A673 (cell line): ENCODE data around the gene PIM3. TPM values are rescaled to one million over a fixed set of nuclear protein-coding genes. Genes with fewer than 3 reads are reported as not detected.

Experiments used
- BruUV-seq: library from RNA; stranded (reverse); fragments of 400-500 nt; replicated peaks from 2 replicates; lab custom pipeline; 2021; lab: Mats Ljungman, UMichigan
- CTCF ChIA-PET: fragments of 300-600 bp; sonication (Branson Sonifier 250); formaldehyde crosslinking; loops from one replicate; lab custom pipeline; 2022; ENCODE audit warnings: antibody characterized with exemption; lab: Charles Lee
- POLR2A ChIA-PET: fragments of 300-600 bp; sonication (Branson Sonifier 250); formaldehyde crosslinking; loops from one replicate; lab custom pipeline; 2022; ENCODE audit warnings: antibody characterized with exemption; ENCODE audit not compliant: low non-redundant PET; lab: Charles Lee
- DNase-seq: peaks from one replicate; pipeline ENCODE4 v3.0.0-alpha.2; 2015; ENCODE audit warnings: low spot score
- H3K27ac ChIP-seq: fragments of 200-600 bp; sonication (generic); 2 replicates; pipeline ENCODE4 v1.5.1; 2016; ENCODE audit warnings: mixed run types, low read depth, mild to moderate bottlenecking, mixed read lengths, antibody characterized with exemption, low read length; ENCODE audit not compliant: poor library complexity, severe bottlenecking
- H3K27me3 ChIP-seq: fragments of 200-600 bp; sonication (generic); replicated peaks from 2 replicates; pipeline ENCODE4 v1.6.1; 2017; ENCODE audit warnings: mixed run types, low read depth, mild to moderate bottlenecking, mixed read lengths, antibody characterized with exemption, low read length; ENCODE audit not compliant: insufficient read depth, poor library complexity
- H3K36me3 ChIP-seq: fragments of 200-600 bp; sonication (generic); 2 replicates; pipeline ENCODE4 v1.6.1; 2016; ENCODE audit warnings: mixed run types, mild to moderate bottlenecking, mixed read lengths, antibody characterized with exemption, low read length; ENCODE audit not compliant: insufficient read depth, poor library complexity, severe bottlenecking
- H3K4me1 ChIP-seq: fragments of 200-600 bp; sonication (generic); 2 replicates; pipeline ENCODE4 v1.6.1; 2017; ENCODE audit warnings: mixed run types, mild to moderate bottlenecking, mixed read lengths, antibody characterized with exemption, low read length; ENCODE audit not compliant: insufficient read depth, poor library complexity, severe bottlenecking
- H3K4me3 ChIP-seq: fragments of 200-600 bp; sonication (generic); 2 replicates; pipeline ENCODE4 v1.5.1; 2016; ENCODE audit warnings: low read depth, mixed run types, mild to moderate bottlenecking, mixed read lengths, low read length; ENCODE audit not compliant: poor library complexity, severe bottlenecking
- H3K9me3 ChIP-seq: fragments of 200-600 bp; sonication (generic); 2 replicates; pipeline ENCODE4 v1.6.1; 2016; ENCODE audit warnings: mixed run types, low read depth, mild to moderate bottlenecking, mixed read lengths, antibody characterized with exemption, low read length; ENCODE audit not compliant: poor library complexity, severe bottlenecking
- EZH2 ChIP-seq: fragments of 200-600 bp; sonication (generic); IDR thresholded peaks from 2 replicates; pipeline ENCODE4 v1.6.1; 2017; ENCODE audit warnings: borderline replicate concordance, low read depth, mild to moderate bottlenecking, mixed read lengths, antibody characterized with exemption, low read length; ENCODE audit not compliant: poor library complexity, severe bottlenecking
- intact Hi-C: fragments of 100-400 bp; cut with micrococcal nuclease; formaldehyde crosslinking; loops from one replicate; pipeline ENCODE4 v1.10.0; 2022; ENCODE audit not compliant: unreplicated experiment
- total RNA-seq: library from RNA; stranded (reverse); gene quantifications from 2 replicates; pipeline ENCODE4 v1.2.3, GENCODE V29; 2021
- TF ChIP-seq, protein P1 (sequence below): fragments of 300-800, 200-600 bp; sonication (generic); conservative IDR thresholded peaks from 2 replicates; pipeline ENCODE4 v1.5.1; 2017; ENCODE audit warnings: low read depth, mild to moderate bottlenecking, antibody characterized with exemption, low read length, moderate library complexity, mixed read lengths

The PIM3 gene
- total RNA-seq, 1 experiment from 2014 or later = 71.3 TPM

DNA sequence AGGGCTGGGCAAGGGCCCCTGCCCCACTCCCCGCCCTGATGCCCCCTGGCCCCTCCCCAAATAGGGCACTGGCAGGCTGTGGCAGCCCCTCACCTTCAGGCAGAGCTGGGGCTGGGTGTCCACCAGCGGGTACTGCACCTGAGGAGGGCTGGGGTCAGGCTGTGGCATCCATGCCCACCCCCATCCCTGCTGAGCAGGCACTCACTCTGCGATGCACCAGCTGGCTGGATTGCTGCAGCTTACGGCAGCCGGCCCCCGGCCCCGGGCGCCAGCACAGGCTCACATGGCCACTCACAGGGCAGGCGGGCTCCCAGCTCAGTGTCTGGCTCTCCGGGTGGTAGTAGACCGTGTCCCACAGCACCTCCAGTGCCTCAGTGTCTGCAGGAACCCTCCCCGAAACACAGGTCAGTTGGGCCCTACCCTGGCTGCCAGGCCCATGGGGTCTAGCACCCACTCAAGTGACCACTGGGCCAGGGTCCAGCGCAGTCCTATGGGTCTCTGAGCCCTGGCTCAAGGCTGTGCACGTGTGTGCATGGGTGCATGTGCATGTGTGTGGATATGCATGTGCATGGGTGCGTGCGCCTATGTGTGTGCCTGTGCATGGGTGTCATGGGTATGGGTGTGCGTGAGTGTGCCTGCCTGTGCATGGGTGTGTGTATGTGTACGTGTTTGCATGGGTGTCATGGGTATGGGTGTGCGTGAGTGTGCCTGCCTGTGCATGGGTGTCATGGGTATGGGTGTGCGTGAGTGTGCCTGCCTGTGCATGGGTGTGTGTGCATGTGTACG, 37.6 kb downstream of the PIM3 start:
- CTCF ChIA-PET = no interaction called here

DNA sequence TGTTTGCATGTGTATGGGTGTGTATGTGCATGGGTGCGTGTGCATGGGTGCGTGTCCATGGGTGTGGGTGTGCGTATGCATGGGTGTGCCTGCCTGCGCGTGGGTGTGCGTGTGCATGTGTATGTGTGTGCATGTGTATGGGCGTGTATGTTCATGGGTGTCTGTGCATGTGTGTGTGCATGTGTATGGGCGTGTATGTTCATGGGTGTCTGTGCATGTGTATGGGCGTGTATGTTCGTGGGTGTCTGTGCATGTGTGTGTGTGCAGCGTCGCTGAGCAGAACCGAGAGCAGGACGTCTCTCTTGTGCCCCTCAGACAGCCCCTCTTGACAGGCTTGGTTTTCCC, 38.1 kb downstream of the PIM3 start:
- Histone ChIP-seq H3K4me3 (no peak overlapping the region), H3K9me3 (no peaks in the 10 kb centered on the region), H3K27ac (no peak overlapping the region), H3K27me3 (no peaks in the 10 kb centered on the region), H3K4me1 (peaks cover 11% of the 10 kb centered on the region), H3K36me3 (no peaks in the 10 kb centered on the region)
- intact Hi-C loops = no loop called here
- ChIA-PET POLR2A (no interaction called here), CTCF (no interaction called here)
- BruUV-seq = no TSS peak
- no peak for DNase-seq
- TF ChIP-seq, protein P1, sequence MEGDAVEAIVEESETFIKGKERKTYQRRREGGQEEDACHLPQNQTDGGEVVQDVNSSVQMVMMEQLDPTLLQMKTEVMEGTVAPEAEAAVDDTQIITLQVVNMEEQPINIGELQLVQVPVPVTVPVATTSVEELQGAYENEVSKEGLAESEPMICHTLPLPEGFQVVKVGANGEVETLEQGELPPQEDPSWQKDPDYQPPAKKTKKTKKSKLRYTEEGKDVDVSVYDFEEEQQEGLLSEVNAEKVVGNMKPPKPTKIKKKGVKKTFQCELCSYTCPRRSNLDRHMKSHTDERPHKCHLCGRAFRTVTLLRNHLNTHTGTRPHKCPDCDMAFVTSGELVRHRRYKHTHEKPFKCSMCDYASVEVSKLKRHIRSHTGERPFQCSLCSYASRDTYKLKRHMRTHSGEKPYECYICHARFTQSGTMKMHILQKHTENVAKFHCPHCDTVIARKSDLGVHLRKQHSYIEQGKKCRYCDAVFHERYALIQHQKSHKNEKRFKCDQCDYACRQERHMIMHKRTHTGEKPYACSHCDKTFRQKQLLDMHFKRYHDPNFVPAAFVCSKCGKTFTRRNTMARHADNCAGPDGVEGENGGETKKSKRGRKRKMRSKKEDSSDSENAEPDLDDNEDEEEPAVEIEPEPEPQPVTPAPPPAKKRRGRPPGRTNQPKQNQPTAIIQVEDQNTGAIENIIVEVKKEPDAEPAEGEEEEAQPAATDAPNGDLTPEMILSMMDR = no peak

More for the DNA sequence above, 37.6 kb downstream of the PIM3 start:
- intact Hi-C loops = no loop called here
- TF ChIP-seq, protein P1 = no peak
- no peak for TF ChIP-seq EZH2
- POLR2A ChIA-PET = no interaction called here
- H3K9me3 ChIP-seq = no peaks in the 10 kb centered on the region
- no TSS peak for BruUV-seq
- no peak for DNase-seq
- peaks cover 11% of the 10 kb centered on the region for H3K4me1 ChIP-seq
- no peak overlapping the region for H3K4me3 ChIP-seq
- H3K36me3 ChIP-seq = no peaks in the 10 kb centered on the region
- no peak overlapping the region for H3K27ac ChIP-seq
- H3K27me3 ChIP-seq = no peaks in the 10 kb centered on the region

DNA sequence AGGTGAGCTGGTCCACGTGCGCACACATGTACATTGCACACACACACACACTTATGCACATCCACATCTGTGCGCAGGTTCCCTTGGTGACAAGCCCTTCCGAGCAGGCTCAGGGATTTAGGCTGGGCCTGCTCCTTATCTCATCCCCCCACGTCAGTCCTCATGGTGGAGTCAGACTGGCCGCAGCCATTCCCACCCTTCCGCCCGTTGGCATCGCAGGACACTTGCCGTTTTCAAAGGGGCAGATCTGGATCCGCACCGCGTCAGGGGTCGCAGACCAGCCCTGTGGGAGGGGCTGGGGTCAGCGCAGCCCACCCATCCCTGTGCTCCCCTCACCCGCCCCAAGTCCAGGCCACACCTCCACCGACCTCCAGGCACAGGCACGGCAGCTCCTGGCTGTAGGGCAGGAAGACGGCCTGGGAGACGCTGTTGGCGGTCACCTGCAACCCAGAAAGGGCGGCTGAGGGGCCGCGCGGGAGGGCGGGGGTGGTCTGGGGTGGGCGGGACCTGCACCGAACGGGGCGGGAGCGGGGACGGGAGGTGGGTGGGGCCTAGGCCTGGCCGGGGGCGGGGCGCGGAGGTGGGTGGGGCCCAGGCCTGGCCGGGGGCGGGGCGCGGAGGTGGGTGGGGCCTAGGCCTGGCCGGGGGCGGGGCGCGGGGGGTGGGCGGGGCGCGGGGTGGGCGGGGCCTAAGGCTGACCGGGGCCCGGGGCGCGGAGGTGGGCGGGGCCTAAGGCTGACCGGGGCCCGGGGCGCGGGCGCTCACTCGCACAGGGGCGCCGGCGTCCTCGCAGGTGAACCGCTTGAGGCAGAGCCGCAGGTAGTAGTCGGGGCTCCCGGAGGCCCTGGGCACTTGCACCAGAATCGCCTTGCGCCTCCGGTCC, 38.7 kb downstream of the PIM3 start:
- Histone ChIP-seq H3K9me3 (no peaks in the 10 kb centered on the region), H3K27ac (no peak overlapping the region), H3K27me3 (no peaks in the 10 kb centered on the region), H3K4me1 (peaks cover 11% of the 10 kb centered on the region), H3K36me3 (no peaks in the 10 kb centered on the region), H3K4me3 (no peak overlapping the region)
- ChIA-PET CTCF (no interaction called here), POLR2A (no interaction called here)
- BruUV-seq = no TSS peak
- intact Hi-C loops = no loop called here
- TF ChIP-seq, protein P1 = no peak
- no peak for DNase-seq
